Left ventricle myocardium inferior (tissue), 1 donor: ENCODE measurements around the gene CATSPERB. TPM values are rescaled to one million over a fixed set of nuclear protein-coding genes. Genes with fewer than 3 reads are reported as not detected.
A peak's percentile ranks its signal among the peaks of the same experiment; 100 is the strongest.
"Not testable (repeated sequence)": the region's sequence is repeated elsewhere in the genome, so short reads cannot be mapped to it uniquely, and the experiment has no call there.

ENCODE experiments used
- DNase-seq: peaks from one replicate; pipeline ENCODE4 v3.0.0-alpha.2; 2020
- H3K27ac ChIP-seq: fragments of 200-600 bp; replicated peaks from 2 replicates; pipeline ENCODE4 v1.8.0; 2021
- H3K27me3 ChIP-seq: fragments of 200-600 bp; 2 replicates; pipeline ENCODE4 v1.8.0; 2021; ENCODE audit warnings: low read depth
- H3K36me3 ChIP-seq: fragments of 200-600 bp; 2 replicates; pipeline ENCODE4 v1.8.0; 2021
- H3K4me1 ChIP-seq: fragments of 200-600 bp; 2 replicates; pipeline ENCODE4 v1.8.0; 2021
- H3K4me3 ChIP-seq: fragments of 200-600 bp; 2 replicates; pipeline ENCODE4 v1.8.0; 2021; ENCODE audit warnings: mild to moderate bottlenecking, moderate library complexity
- H3K9me3 ChIP-seq: fragments of 200-600 bp; replicated peaks from 2 replicates; pipeline ENCODE4 v1.8.0; 2021
- CTCF ChIP-seq: fragments of 200-600 bp; IDR thresholded peaks from 2 replicates; pipeline ENCODE4 v1.8.0; 2021; ENCODE audit warnings: antibody characterized with exemption, mild to moderate bottlenecking, borderline replicate concordance
- intact Hi-C: fragments of 100-400 bp; cut with micrococcal nuclease; formaldehyde crosslinking; loops from one replicate; pipeline ENCODE4 v1.11.0; 2022
- total RNA-seq: library from RNA; stranded (reverse); fragmentation: NEBNext Ultra II Directional; extraction: Animal tissue kit (Norgen Biotek cat#: 25700); gene quantifications from one replicate; pipeline ENCODE4 v1.2.1, GENCODE V29; 2021
- donor health status: DM: no; HTN: yes; CAD: no; lungs with severe emphysema.

CATSPERB gene
- total RNA-seq, 1 donor from 2014 or later: 0.99 TPM

- H3K27ac ChIP-seq: no peak overlapping the region
- no peak overlapping the region for H3K4me3 ChIP-seq
- no peak for DNase-seq
- H3K4me1 ChIP-seq: no peaks in the 10 kb centered on the region
- no peaks in the 10 kb centered on the region for H3K36me3 ChIP-seq
- no peaks in the 10 kb centered on the region for H3K27me3 ChIP-seq
- intact Hi-C loops: no loop called here
- no peaks in the 10 kb centered on the region for H3K9me3 ChIP-seq
- TF ChIP-seq CTCF: no peak
Measured at GRCh38 chr14:91669867-91670266, 62.0 kb downstream of the CATSPERB start.

- DNase-seq, H3K4me1 ChIP-seq, intact Hi-C loops, H3K9me3 ChIP-seq, H3K27me3 ChIP-seq, H3K27ac ChIP-seq, H3K4me3 ChIP-seq, H3K36me3 ChIP-seq: not testable (repeated sequence)
Measured at GRCh38 chr14:91667101-91667500, 64.8 kb downstream of the CATSPERB start.

GRCh38 chr14:91660790-91661189 lies 71.1 kb downstream of the CATSPERB start:
- Histone ChIP-seq H3K27ac (no peak overlapping the region), H3K4me1 (no peaks in the 10 kb centered on the region), H3K9me3 (peaks cover 3% of the 10 kb centered on the region), H3K4me3 (no peak overlapping the region), H3K27me3 (no peaks in the 10 kb centered on the region), H3K36me3 (no peaks in the 10 kb centered on the region)
- intact Hi-C loops: no loop called here
- DNase-seq: no peak
- no peak for TF ChIP-seq CTCF

- DNase-seq: no peak
- intact Hi-C loops: loop anchor here (5.0 kb wide), 1 partner anchor 257 kb away; no protein-coding TSS in a partner anchor
- no peak overlapping the region for H3K4me3 ChIP-seq
Measured at GRCh38 chr14:91654836-91655235, 77.0 kb downstream of the CATSPERB start.

GRCh38 chr14:91653451-91653850 lies 78.4 kb downstream of the CATSPERB start:
- H3K4me1 ChIP-seq: no peaks in the 10 kb centered on the region
- peaks cover 9% of the 10 kb centered on the region for H3K27me3 ChIP-seq
- TF ChIP-seq CTCF: no peak
- H3K27ac ChIP-seq: no peak overlapping the region
- no peak overlapping the region for H3K4me3 ChIP-seq
- no peak for DNase-seq
- no peaks in the 10 kb centered on the region for H3K36me3 ChIP-seq
- peaks cover 3% of the 10 kb centered on the region for H3K9me3 ChIP-seq
- intact Hi-C loops: loop anchor here (5.0 kb wide), 1 partner anchor 259 kb away; no protein-coding TSS in a partner anchor

More at GRCh38 chr14:91654836-91655235, 77.0 kb downstream of the CATSPERB start:
- Histone ChIP-seq H3K27me3 (no peaks in the 10 kb centered on the region), H3K4me1 (no peaks in the 10 kb centered on the region), H3K9me3 (peaks cover 3% of the 10 kb centered on the region), H3K27ac (no peak overlapping the region), H3K36me3 (no peaks in the 10 kb centered on the region)
- no peak for TF ChIP-seq CTCF

- H3K4me3 ChIP-seq: no peak overlapping the region
- no peaks in the 10 kb centered on the region for H3K9me3 ChIP-seq
- peak; percentile 69 for TF ChIP-seq CTCF
- H3K27me3 ChIP-seq: peaks cover 25% of the 10 kb centered on the region
- no peaks in the 10 kb centered on the region for H3K36me3 ChIP-seq
- no peak for DNase-seq
- H3K27ac ChIP-seq: no peak overlapping the region
- H3K4me1 ChIP-seq: no peaks in the 10 kb centered on the region
- intact Hi-C loops: loop anchor here (5.0 kb wide), 1 partner anchor 262 kb away; no protein-coding TSS in a partner anchor
Measured at GRCh38 chr14:91649930-91650329, 82.0 kb downstream of the CATSPERB start.
